ENCODE data around the gene AMD1. TPM values are rescaled to one million over a fixed set of nuclear protein-coding genes. Genes with fewer than 3 reads are reported as not detected.

AMD1 gene
- total RNA-seq, 4 donors from 2014 or later, result 37.2 to 91.8 (median 43.9) TPM

GRCh38 chr6:110874880-110875547, 429 bp downstream of the AMD1 start:
- no peak for TF ChIP-seq CTCF (IDR thresholded peaks at IDR 0.05; ENCODE audit: low read depth)

GRCh38 chr6:110875548-110876169, 1.1 kb downstream of the AMD1 start:
- TF ChIP-seq CTCF (IDR thresholded peaks at IDR 0.05; ENCODE audit: low read depth), result no peak

- no peak for TF ChIP-seq CTCF (IDR thresholded peaks at IDR 0.05; ENCODE audit: low read depth)
Measured at GRCh38 chr6:110876170-110876773, 1.7 kb downstream of the AMD1 start.

GRCh38 chr6:110876806-110877564, 2.4 kb downstream of the AMD1 start:
- no peak for TF ChIP-seq CTCF (IDR thresholded peaks at IDR 0.05; ENCODE audit: low read depth)

GRCh38 chr6:110877569-110877968, 3.0 kb downstream of the AMD1 start:
- TF ChIP-seq CTCF (IDR thresholded peaks at IDR 0.05; ENCODE audit: low read depth), result no peak

- no peak for TF ChIP-seq CTCF (IDR thresholded peaks at IDR 0.05; ENCODE audit: low read depth)
Measured at GRCh38 chr6:110878751-110879522, 4.4 kb downstream of the AMD1 start.

All from subcutaneous adipose tissue (tissue), 4 donors.